Measurements from ENCODE around the gene CACNA1F. TPM values are rescaled to one million over a fixed set of nuclear protein-coding genes. Genes with fewer than 3 reads are reported as not detected.

Gene CACNA1F
- total RNA-seq, 1 experiment from 2014 or later = 0.05 TPM

GRCh38 chrX:49256268-49256995, 23.3 kb upstream of the CACNA1F start:
- POLR2A ChIA-PET = interaction anchor here (0.6 kb wide), 2 partner anchors 13 to 66 kb away, joined by 3 to 4 read pairs; no protein-coding TSS in a partner anchor
- CTCF ChIA-PET = no interaction called here
- Histone ChIP-seq H3K9me3 (no peaks in the 10 kb centered on the region), H3K4me1 (no peaks in the 10 kb centered on the region), H3K36me3 (ENCODE audit: control insufficient read depth, insufficient read depth, low read length) (no peaks in the 10 kb centered on the region), H3K27me3 (replicated peaks; ENCODE audit: control insufficient read depth, insufficient read depth, low read length) (no peaks in the 10 kb centered on the region), H3K4me3 (ENCODE audit: low read depth, low read length) (no peak overlapping the region)
- no peak for TF ChIP-seq CTCF (IDR thresholded peaks at IDR 0.05; ENCODE audit: insufficient read depth in 1 of 2, low read depth in 1 of 2, low read length in 1 of 2, severe bottlenecking in 1 of 2, unreplicated experiment in 1 of 2)
- no TSS peak for BruUV-seq (replicated peaks)
- intact Hi-C loops (cut with micrococcal nuclease; ENCODE audit: unreplicated experiment) = no loop called here
- Mint-ChIP-seq H3K36me3 (ENCODE audit: insufficient read depth, unreplicated experiment) (peaks cover 6% of the 10 kb centered on the region), H3K4me3 (ENCODE audit: unreplicated experiment) (no peak overlapping the region), H3K27ac (ENCODE audit: unreplicated experiment) (peak overlapping the region; percentile 64), H3K9me3 (ENCODE audit: unreplicated experiment) (no peaks in the 10 kb centered on the region), H3K4me1 (ENCODE audit: low read depth, unreplicated experiment) (no peaks in the 10 kb centered on the region), H3K27me3 (ENCODE audit: insufficient read depth, unreplicated experiment) (no peaks in the 10 kb centered on the region)
- DNase-seq = no peak

- no peak for TF ChIP-seq CTCF (IDR thresholded peaks at IDR 0.05; ENCODE audit: insufficient read depth in 1 of 2, low read depth in 1 of 2, low read length in 1 of 2, severe bottlenecking in 1 of 2, unreplicated experiment in 1 of 2)
- intact Hi-C loops (cut with micrococcal nuclease; ENCODE audit: unreplicated experiment) = no loop called here
- H3K4me3 Mint-ChIP-seq (ENCODE audit: unreplicated experiment) = no peak overlapping the region
- H3K9me3 ChIP-seq = no peaks in the 10 kb centered on the region
- no peak overlapping the region for H3K4me3 ChIP-seq (ENCODE audit: low read depth, low read length)
- H3K4me1 Mint-ChIP-seq (ENCODE audit: low read depth, unreplicated experiment) = no peaks in the 10 kb centered on the region
- BruUV-seq (replicated peaks) = no TSS peak
- no peaks in the 10 kb centered on the region for H3K36me3 ChIP-seq (ENCODE audit: control insufficient read depth, insufficient read depth, low read length)
- CTCF ChIA-PET = no interaction called here
- peaks cover 10% of the 10 kb centered on the region for H3K36me3 Mint-ChIP-seq (ENCODE audit: insufficient read depth, unreplicated experiment)
- H3K27me3 ChIP-seq (replicated peaks; ENCODE audit: control insufficient read depth, insufficient read depth, low read length) = no peaks in the 10 kb centered on the region
- H3K9me3 Mint-ChIP-seq (ENCODE audit: unreplicated experiment) = no peaks in the 10 kb centered on the region
- POLR2A ChIA-PET = no interaction called here
- no peak overlapping the region for H3K27ac Mint-ChIP-seq (ENCODE audit: unreplicated experiment)
- DNase-seq = no peak
- H3K4me1 ChIP-seq = no peaks in the 10 kb centered on the region
- no peaks in the 10 kb centered on the region for H3K27me3 Mint-ChIP-seq (ENCODE audit: insufficient read depth, unreplicated experiment)
Observed at GRCh38 chrX:49254639-49255038, 21.5 kb upstream of the CACNA1F start.

GRCh38 chrX:49251325-49251724, 18.2 kb upstream of the CACNA1F start:
- Histone ChIP-seq H3K27me3 (replicated peaks; ENCODE audit: control insufficient read depth, insufficient read depth, low read length) (no peaks in the 10 kb centered on the region), H3K4me1 (no peaks in the 10 kb centered on the region), H3K4me3 (ENCODE audit: low read depth, low read length) (no peak overlapping the region), H3K36me3 (ENCODE audit: control insufficient read depth, insufficient read depth, low read length) (no peaks in the 10 kb centered on the region), H3K9me3 (no peaks in the 10 kb centered on the region)
- no peaks in the 10 kb centered on the region for H3K4me1 Mint-ChIP-seq (ENCODE audit: low read depth, unreplicated experiment)
- BruUV-seq (replicated peaks) = no TSS peak
- peaks cover 10% of the 10 kb centered on the region for H3K36me3 Mint-ChIP-seq (ENCODE audit: insufficient read depth, unreplicated experiment)
- no peaks in the 10 kb centered on the region for H3K9me3 Mint-ChIP-seq (ENCODE audit: unreplicated experiment)
- ChIA-PET CTCF (no interaction called here), POLR2A (no interaction called here)
- DNase-seq = no peak
- TF ChIP-seq CTCF (IDR thresholded peaks at IDR 0.05; ENCODE audit: insufficient read depth in 1 of 2, low read depth in 1 of 2, low read length in 1 of 2, severe bottlenecking in 1 of 2, unreplicated experiment in 1 of 2) = no peak
- intact Hi-C loops (cut with micrococcal nuclease; ENCODE audit: unreplicated experiment) = no loop called here
- no peak overlapping the region for H3K4me3 Mint-ChIP-seq (ENCODE audit: unreplicated experiment)
- H3K27me3 Mint-ChIP-seq (ENCODE audit: insufficient read depth, unreplicated experiment) = no peaks in the 10 kb centered on the region
- no peak overlapping the region for H3K27ac Mint-ChIP-seq (ENCODE audit: unreplicated experiment)
